ENCODE measurements around the gene HNRNPUL1. TPM values are rescaled to one million over a fixed set of nuclear protein-coding genes. Genes with fewer than 3 reads are reported as not detected.

HNRNPUL1 gene
- total and polyA plus RNA-seq, 9 donors: 73.0 to 182 (median 160) TPM

GRCh38 chr19:41298348-41298964, 34.3 kb downstream of the HNRNPUL1 start:
- H3K4me3 ChIP-seq (ENCODE audit: low read length): no peak overlapping the region
- DNase-seq: peak; percentile 96
- 21% methylated on average over 2 of the region's 4 CpGs for WGBS (ENCODE audit: insufficient coverage)
- H3K4me1 ChIP-seq (ENCODE audit: control insufficient read depth, insufficient read depth, low read length): peaks cover 57% of the 10 kb centered on the region
- no peaks in the 10 kb centered on the region for H3K9me3 ChIP-seq (replicated peaks; ENCODE audit: control insufficient read depth, low read depth, low read length)
- H3K27ac ChIP-seq (ENCODE audit: low read length): peak overlapping the region; percentile 100
- no peaks in the 10 kb centered on the region for H3K27me3 ChIP-seq (ENCODE audit: control insufficient read depth, insufficient read depth, low read length)
- peaks cover 91% of the 10 kb centered on the region for H3K36me3 ChIP-seq (ENCODE audit: control insufficient read depth, insufficient read depth, low read length)

GRCh38 chr19:41299046-41299754, 35.0 kb downstream of the HNRNPUL1 start:
- 33% methylated on average over 8 of the region's 10 CpGs for WGBS (ENCODE audit: insufficient coverage)
- peak overlapping the region; percentile 100 for H3K27ac ChIP-seq (ENCODE audit: low read length)
- peak; percentile 51 for DNase-seq
- H3K4me1 ChIP-seq (ENCODE audit: control insufficient read depth, insufficient read depth, low read length): peaks cover 59% of the 10 kb centered on the region
- H3K4me3 ChIP-seq (ENCODE audit: low read length): no peak overlapping the region
- no peaks in the 10 kb centered on the region for H3K9me3 ChIP-seq (replicated peaks; ENCODE audit: control insufficient read depth, low read depth, low read length)
- H3K36me3 ChIP-seq (ENCODE audit: control insufficient read depth, insufficient read depth, low read length): peaks cover 91% of the 10 kb centered on the region
- no peaks in the 10 kb centered on the region for H3K27me3 ChIP-seq (ENCODE audit: control insufficient read depth, insufficient read depth, low read length)

GRCh38 chr19:41299755-41300089, 35.5 kb downstream of the HNRNPUL1 start:
- 27% methylated on average over 4 of the region's 4 CpGs for WGBS (ENCODE audit: insufficient coverage)
- peaks cover 63% of the 10 kb centered on the region for H3K4me1 ChIP-seq (ENCODE audit: control insufficient read depth, insufficient read depth, low read length)
- H3K4me3 ChIP-seq (ENCODE audit: low read length): no peak overlapping the region
- H3K27me3 ChIP-seq (ENCODE audit: control insufficient read depth, insufficient read depth, low read length): no peaks in the 10 kb centered on the region
- H3K36me3 ChIP-seq (ENCODE audit: control insufficient read depth, insufficient read depth, low read length): peaks cover 91% of the 10 kb centered on the region
- DNase-seq: peak; percentile 87
- H3K27ac ChIP-seq (ENCODE audit: low read length): peak overlapping the region; percentile 100
- H3K9me3 ChIP-seq (replicated peaks; ENCODE audit: control insufficient read depth, low read depth, low read length): no peaks in the 10 kb centered on the region

- H3K4me1 ChIP-seq (ENCODE audit: control insufficient read depth, insufficient read depth, low read length): peaks cover 63% of the 10 kb centered on the region
- 86% methylated on average over 1 of the region's 6 CpGs for WGBS (ENCODE audit: insufficient coverage)
- H3K4me3 ChIP-seq (ENCODE audit: low read length): no peak overlapping the region
- peak overlapping the region; percentile 100 for H3K27ac ChIP-seq (ENCODE audit: low read length)
- no peak for DNase-seq
- H3K36me3 ChIP-seq (ENCODE audit: control insufficient read depth, insufficient read depth, low read length): peaks cover 91% of the 10 kb centered on the region
- H3K27me3 ChIP-seq (ENCODE audit: control insufficient read depth, insufficient read depth, low read length): no peaks in the 10 kb centered on the region
- H3K9me3 ChIP-seq (replicated peaks; ENCODE audit: control insufficient read depth, low read depth, low read length): no peaks in the 10 kb centered on the region
Measured at GRCh38 chr19:41300555-41300954, 36.4 kb downstream of the HNRNPUL1 start.

GRCh38 chr19:41302624-41303351, 38.6 kb downstream of the HNRNPUL1 start:
- peak; percentile 53 for DNase-seq
- no peak overlapping the region for H3K4me3 ChIP-seq (ENCODE audit: low read length)
- H3K27me3 ChIP-seq (ENCODE audit: control insufficient read depth, insufficient read depth, low read length): no peaks in the 10 kb centered on the region
- peaks cover 61% of the 10 kb centered on the region for H3K4me1 ChIP-seq (ENCODE audit: control insufficient read depth, insufficient read depth, low read length)
- no peak overlapping the region for H3K27ac ChIP-seq (ENCODE audit: low read length)
- WGBS (ENCODE audit: insufficient coverage): 77% methylated on average over 19 of the region's 21 CpGs
- no peaks in the 10 kb centered on the region for H3K9me3 ChIP-seq (replicated peaks; ENCODE audit: control insufficient read depth, low read depth, low read length)
- H3K36me3 ChIP-seq (ENCODE audit: control insufficient read depth, insufficient read depth, low read length): peaks cover 87% of the 10 kb centered on the region

- WGBS (ENCODE audit: insufficient coverage): 88% methylated on average over 9 of the region's 14 CpGs
- Histone ChIP-seq H3K9me3 (replicated peaks; ENCODE audit: control insufficient read depth, low read depth, low read length) (no peaks in the 10 kb centered on the region), H3K4me3 (ENCODE audit: low read length) (no peak overlapping the region), H3K27me3 (ENCODE audit: control insufficient read depth, insufficient read depth, low read length) (no peaks in the 10 kb centered on the region), H3K27ac (ENCODE audit: low read length) (no peak overlapping the region), H3K4me1 (ENCODE audit: control insufficient read depth, insufficient read depth, low read length) (peaks cover 61% of the 10 kb centered on the region), H3K36me3 (ENCODE audit: control insufficient read depth, insufficient read depth, low read length) (peaks cover 78% of the 10 kb centered on the region)
- DNase-seq: no peak
Measured at GRCh38 chr19:41303954-41304353, 39.8 kb downstream of the HNRNPUL1 start.

GRCh38 chr19:41304706-41305483, 40.7 kb downstream of the HNRNPUL1 start:
- WGBS (ENCODE audit: insufficient coverage): 64% methylated on average over 3 of the region's 4 CpGs
- no peak for DNase-seq
- H3K27me3 ChIP-seq (ENCODE audit: control insufficient read depth, insufficient read depth, low read length): no peaks in the 10 kb centered on the region
- no peak overlapping the region for H3K27ac ChIP-seq (ENCODE audit: low read length)
- no peaks in the 10 kb centered on the region for H3K9me3 ChIP-seq (replicated peaks; ENCODE audit: control insufficient read depth, low read depth, low read length)
- H3K36me3 ChIP-seq (ENCODE audit: control insufficient read depth, insufficient read depth, low read length): peaks cover 73% of the 10 kb centered on the region
- H3K4me1 ChIP-seq (ENCODE audit: control insufficient read depth, insufficient read depth, low read length): peaks cover 59% of the 10 kb centered on the region
- H3K4me3 ChIP-seq (ENCODE audit: low read length): no peak overlapping the region

GRCh38 chr19:41305927-41306793, 42.0 kb downstream of the HNRNPUL1 start:
- H3K36me3 ChIP-seq (ENCODE audit: control insufficient read depth, insufficient read depth, low read length): peaks cover 61% of the 10 kb centered on the region
- DNase-seq: no peak
- no peaks in the 10 kb centered on the region for H3K9me3 ChIP-seq (replicated peaks; ENCODE audit: control insufficient read depth, low read depth, low read length)
- WGBS (ENCODE audit: insufficient coverage): 80% methylated on average over 13 of the region's 13 CpGs
- H3K4me3 ChIP-seq (ENCODE audit: low read length): no peak overlapping the region
- peaks cover 57% of the 10 kb centered on the region for H3K4me1 ChIP-seq (ENCODE audit: control insufficient read depth, insufficient read depth, low read length)
- no peaks in the 10 kb centered on the region for H3K27me3 ChIP-seq (ENCODE audit: control insufficient read depth, insufficient read depth, low read length)
- peak overlapping the region; percentile 98 for H3K27ac ChIP-seq (ENCODE audit: low read length)

GRCh38 chr19:41307090-41307875, 43.1 kb downstream of the HNRNPUL1 start:
- Histone ChIP-seq H3K27me3 (ENCODE audit: control insufficient read depth, insufficient read depth, low read length) (no peaks in the 10 kb centered on the region), H3K27ac (ENCODE audit: low read length) (peak overlapping the region; percentile 98), H3K36me3 (ENCODE audit: control insufficient read depth, insufficient read depth, low read length) (peaks cover 55% of the 10 kb centered on the region), H3K4me1 (ENCODE audit: control insufficient read depth, insufficient read depth, low read length) (peaks cover 56% of the 10 kb centered on the region), H3K4me3 (ENCODE audit: low read length) (no peak overlapping the region), H3K9me3 (replicated peaks; ENCODE audit: control insufficient read depth, low read depth, low read length) (no peaks in the 10 kb centered on the region)
- no peak for DNase-seq
- 100% methylated on average over 1 of the region's 8 CpGs for WGBS (ENCODE audit: insufficient coverage)
